Fibroblast of skin of left quadriceps (primary cell): Measurements from ENCODE around the gene CLIP1.
"Not testable (repeated sequence)": the region's sequence is repeated elsewhere in the genome, so short reads cannot be mapped to it uniquely, and the experiment has no call there.

Experiments used
- DNase-seq, 2 experiments: peaks; one replicate each; pipeline ENCODE4 v3.0.0-alpha.2; 2013; ENCODE audit warnings: low read depth in 2 of 2

The CLIP1 gene

DNA sequence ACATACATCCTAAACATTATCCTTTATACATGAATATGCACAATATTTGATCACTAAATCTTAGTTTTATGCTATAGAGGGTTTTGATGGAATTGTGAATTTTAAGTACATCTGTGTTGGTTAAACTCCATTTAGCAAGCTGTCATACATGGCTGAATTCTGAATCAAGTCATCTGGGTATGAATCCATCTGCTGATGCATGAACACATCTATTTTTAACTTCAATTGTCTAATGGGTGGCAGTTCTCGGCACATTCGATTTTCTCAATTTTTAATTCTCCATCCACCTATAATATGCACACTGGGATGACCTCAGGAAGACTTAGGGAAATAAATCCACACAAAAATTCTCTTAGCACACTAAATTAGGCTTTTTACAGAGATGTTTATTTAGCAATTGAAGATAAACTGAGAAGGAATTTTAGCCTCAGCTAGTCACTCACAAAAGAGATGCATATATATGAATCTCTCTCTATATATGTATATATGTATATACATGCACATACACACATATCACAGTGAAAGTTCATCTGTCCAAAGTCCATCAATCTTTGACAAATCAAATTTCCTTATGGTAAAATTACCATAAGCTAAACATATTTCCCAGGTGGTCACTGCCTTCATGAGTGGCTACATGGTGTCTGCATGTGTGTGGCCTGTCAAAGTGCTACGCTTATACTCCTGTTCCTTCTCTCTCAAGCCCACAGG is 111.7 kb downstream of the CLIP1 start:
- no peak for DNase-seq

DNA sequence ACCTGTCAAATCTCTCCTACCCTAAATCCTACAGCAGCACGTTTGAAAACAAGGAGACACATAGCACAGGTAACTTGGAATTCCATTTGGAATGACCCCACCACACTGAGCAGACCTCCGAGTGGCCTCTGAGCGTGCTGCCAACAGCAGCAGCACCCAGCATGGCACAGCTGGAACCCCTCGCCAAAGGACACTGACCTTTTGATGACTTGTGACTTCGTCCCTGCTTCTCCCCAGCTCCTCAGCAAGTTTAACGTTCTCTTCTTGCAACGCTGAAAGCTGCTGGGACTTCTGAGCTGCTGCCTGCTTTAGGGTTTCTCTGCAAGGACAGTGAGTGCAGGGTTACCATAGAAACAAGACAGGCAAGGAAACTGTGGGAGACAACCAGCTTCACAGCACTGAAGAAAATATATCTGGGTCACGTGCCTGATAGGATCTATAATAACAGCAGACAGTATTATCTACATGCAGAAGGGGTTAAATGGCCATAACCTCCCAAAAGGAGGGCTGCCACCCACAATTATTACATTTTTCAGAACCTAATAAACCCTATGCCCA is 112.8 kb downstream of the CLIP1 start:
- no peak for DNase-seq

DNA sequence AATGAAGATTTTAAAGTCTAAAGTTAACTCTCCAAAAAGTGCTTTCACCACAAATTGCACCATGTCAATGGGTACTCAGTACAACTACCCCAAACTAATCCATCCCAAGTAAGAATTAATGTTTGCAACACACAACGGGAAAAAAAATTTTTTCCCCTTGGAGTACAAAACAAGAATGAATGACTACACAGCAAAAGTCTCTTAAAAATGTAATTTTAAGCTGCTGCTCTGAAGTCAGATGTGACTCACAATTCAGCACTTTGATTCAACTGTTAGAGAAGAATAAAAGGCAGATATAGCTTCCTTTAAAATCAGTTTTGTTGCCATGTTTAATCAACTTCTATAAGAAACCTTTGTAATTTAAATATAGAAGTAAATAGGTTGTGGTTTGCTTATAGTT is 113.7 kb downstream of the CLIP1 start:
- no peak for DNase-seq

DNA sequence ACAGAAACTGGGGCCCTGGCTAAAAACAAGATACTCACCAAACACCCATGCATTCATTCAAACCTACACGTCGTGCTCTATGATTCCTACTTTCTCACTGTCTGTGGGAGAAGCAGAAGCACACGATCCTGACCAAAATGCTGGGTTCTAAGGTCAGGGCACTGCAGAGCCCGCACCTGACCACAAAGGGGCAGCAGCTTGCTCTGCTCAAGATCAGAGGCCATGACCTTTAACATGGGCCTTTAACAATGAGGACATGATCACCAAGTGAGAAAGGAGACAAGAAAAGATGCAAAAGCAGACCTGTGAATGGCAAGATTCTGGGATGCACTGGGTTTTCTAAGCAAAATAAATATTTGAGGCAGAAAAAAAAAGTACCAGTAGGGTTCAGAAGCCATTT is 116.1 kb downstream of the CLIP1 start:
- no peak for DNase-seq

DNA sequence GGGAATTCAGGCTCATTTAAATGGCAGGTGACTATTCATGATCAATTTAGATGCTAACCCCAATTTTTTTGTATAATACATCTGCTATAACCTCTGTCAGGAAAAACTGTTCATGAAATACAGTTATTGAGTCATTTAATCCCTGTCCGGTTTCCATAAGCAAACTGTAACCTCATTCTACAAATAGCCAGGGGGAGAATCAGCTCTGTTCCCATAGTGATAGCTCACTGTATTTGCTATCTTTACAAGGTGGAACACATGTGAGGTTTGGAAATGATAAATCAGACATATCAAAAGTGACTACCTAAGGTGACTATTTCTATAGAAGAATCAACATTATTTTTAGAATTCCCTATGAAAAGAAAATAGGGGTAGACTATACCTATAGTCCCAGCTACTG is 117.5 kb downstream of the CLIP1 start:
- no peak for DNase-seq

DNA sequence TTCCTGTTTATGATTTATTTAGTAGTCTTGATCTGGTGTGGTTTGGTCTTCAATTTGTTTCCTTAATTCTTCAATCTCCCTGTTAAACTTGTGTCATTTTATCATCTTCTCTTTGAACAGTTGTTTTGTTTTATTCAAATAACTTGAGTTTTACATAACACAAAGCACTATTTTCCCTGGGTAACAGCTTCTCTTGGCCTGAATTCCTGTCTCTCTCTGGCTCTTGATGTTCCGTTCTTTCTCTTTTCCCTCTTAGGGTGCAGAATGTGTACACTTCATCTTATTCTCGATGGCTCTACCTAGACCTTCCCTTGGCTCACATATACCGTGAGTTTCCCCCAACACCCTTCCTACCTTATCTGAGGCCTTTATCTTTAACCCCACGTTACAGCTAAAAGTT is 119.4 kb downstream of the CLIP1 start:
- DNase-seq: no peak

DNA sequence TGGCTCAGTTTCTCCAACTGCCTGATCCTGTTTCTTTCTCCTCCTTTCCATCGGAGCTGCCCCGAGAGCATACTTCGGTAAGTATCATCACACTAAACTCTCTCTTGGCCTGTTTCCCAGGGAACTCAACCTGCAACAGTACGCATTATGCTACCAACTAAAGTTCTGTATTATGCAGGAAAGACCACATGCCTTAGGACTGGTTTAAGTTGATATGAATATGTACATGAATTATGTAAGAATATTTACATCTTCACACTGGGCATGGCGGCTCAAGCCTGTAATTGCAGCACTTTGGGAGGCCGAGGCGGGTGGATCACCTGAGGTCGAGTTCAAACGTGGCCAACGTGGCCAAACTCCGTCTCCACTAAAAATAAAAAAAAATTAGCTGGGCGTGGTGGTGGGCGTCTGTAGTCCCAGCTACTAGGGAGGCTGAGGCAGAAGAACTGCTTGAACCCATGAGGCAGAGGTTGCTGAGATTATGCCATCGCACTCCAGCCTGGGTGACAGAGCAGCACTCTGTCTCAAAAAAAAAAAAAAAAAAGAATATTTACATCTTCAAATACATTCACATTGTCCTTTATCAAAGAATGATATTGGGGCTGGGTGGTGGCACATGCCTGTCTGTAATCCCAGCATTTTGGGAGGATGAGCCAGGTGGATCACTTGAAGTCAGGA is 124.3 kb downstream of the CLIP1 start:
- DNase-seq: no peak

DNA sequence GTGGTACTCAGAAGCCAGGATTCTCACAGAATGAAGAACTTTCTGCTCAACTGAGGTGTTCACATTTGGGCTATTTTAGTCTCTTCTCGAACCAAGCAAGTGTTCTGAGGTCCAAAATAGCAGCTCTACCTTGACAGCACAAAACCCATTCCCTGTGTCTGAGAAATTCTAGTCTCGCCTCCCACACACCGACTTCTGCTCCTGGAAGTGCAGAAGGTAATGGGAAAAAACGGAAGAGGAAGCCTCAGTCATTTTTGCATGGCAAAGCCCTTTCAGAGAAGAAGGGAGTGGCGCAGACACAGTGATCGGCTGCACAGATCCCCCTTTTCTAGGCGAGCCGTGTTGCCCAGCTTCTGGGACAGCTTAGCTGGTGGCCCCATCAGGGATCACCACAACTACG is 125.0 kb downstream of the CLIP1 start:
- no peak for DNase-seq

DNA sequence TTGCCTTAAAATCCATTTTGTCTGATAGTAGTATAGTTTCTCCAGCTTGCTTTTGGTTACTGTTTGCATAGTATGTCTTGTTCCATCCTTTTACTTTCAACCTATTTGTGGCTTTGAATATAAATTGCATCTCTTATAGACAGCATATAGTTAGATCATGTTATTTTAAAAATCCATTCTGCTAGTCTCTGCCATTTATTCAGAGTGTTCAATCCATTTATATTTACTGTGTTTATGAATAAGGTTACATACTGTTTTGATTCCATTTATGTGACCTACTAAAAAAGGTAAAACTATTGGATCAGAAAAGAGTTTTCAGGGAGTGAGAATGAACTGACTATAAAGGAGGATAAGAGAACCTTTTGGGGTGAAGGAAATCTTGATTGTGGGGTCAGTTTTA is 126.6 kb downstream of the CLIP1 start:
- no peak for DNase-seq

DNA sequence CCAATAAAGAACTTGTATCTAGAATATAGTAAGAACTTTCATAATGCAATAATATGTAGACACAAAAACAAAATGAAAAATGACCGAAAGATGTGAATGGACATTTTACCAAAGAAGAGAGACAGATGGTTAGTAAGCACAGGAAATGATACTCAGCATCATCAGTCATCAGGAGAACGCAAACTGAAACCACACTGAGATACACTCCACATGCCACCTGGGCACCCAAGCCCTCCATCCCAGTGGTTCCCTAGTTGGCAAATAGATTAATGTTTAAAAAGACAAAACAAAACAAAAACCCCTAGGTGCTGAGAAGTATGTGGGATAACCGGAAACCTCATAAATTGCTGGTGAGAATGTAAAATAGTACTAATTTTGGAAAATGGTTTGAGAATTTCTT is 129.4 kb downstream of the CLIP1 start:
- no peak for DNase-seq

DNA sequence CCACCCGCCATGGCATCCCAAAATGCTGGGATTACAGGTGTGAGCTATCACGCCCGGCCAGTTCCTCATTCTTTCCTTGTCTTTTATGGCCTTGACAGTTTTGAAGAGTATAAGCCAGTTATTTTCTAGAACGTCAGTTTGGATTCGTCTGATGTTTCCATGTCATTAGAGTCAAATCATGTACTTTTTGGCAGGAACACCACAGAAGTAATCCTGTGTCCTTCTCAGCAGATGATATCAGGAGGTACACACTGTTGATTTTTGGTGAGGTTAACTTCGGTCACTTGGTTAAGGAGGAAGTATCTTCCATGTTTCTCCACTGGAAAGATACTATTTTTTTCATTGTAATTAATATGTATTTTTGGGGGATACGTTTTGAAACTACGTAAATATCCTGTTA is 131.0 kb downstream of the CLIP1 start:
- no peak for DNase-seq

DNA sequence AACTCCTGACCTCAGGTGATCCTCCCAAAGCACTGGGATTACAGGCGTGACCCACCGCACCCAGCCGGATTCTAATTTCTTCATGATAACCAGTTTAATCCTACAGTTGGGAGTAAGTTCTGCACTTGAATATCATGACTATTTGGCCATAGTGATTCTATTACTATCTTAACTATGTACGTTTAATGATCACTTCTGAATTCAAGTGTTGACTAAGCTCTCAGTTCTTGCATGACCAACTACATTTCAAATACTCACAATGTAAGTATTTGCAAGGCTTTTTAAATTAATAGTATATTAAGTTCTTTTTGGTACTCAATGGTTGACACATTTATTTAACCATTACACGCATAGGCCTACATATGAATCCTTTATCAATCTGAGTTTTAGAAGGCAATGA is 138.8 kb downstream of the CLIP1 start:
- DNase-seq: no peak

DNA sequence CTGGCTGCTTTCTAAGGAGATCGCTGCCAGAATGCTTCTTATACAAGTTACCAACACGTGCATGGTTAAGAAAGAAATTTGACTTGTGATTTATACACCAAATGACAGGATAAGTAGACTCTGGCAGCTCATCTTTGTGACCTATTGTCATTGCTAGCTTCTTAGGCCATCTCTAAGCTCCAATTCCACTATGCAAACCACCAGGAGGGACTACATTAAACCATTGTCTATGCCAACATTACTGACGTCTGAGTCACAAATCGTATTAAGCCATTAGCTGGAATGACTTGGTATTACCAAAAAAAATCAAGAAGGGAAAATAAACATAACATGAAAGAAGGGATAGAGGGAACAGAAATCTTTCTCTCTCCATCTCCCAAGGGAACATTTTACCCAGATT is 140.4 kb downstream of the CLIP1 start:
- peak; percentile 57 to 59 for DNase-seq

DNA sequence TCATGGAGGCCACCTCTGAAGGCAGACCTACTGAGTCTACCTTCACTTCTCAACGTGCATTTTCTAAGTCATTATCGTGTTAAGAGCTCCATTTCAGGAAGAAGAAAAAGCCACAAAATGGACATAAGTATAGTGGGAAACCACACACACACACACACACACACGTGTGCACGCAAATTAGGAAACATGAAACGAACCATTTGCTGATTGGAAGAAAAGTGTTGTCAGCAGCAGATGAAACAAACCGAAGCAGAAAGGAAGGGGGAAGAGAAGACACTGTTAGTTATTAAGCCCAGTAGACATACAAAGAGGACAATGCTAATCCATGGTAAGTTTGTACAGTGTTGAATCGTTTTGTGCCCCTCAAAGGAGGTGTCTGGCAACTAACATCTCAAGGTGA is 146.2 kb downstream of the CLIP1 start:
- no peak for DNase-seq

DNA sequence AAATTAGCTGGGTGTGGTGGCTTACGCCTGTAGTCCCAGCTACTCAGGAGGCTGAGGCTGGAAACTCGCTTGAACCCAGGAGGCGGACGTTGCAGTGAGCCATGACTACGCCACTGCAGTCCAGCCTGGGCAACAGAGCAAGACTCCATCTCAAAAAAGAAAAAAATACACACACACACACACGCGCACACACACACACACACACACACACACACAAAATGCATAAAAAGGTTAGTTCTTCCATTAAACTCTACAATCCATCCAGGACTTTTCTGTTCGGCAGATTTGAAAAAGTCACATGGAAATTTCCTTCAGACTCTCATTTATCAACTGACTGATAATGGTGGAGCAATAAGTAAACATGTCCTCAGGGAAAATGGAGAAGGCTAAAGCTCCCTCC is 147.0 kb downstream of the CLIP1 start:
- no peak for DNase-seq

DNA sequence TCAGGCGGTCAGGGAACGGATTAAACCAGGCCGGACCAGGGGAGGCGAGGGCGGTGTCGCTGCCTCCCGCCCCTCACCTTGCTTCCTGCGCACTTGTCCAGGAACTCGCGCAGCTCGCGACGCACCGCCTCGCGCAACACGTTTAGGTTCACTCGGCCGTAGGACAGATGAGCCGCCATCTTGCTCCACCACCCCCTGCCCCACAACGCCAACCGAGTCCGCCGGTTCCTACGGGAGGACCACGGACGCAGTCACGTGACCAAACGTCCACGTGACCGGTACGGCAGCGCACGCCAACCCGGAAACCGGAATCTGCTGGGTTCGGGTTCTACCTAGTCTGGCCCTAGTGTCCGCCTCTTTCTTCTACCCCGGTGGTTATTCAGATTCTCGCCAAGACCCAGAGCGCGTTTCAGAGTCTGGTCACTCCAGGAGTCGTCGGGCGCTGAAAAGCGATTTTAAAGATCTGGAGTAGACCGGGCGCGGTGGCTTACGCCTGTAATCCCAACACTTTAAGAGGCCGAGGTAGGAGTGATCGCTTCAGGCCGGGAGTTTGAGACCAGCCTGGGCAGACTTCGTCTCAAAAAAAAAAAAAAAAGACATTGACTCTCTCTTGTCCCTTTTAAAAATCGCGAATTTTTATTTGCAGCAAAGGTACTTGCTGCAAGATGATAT is 156.1 kb downstream of the CLIP1 start, which contains the start of gene VPS33A:
VPS33A (minus strand) TSS at position 265 of the 672 bp plus-strand sequence; CDS start at position 179, 86 bp downstream.
- DNase-seq: peak; percentile 95 to 96

DNA sequence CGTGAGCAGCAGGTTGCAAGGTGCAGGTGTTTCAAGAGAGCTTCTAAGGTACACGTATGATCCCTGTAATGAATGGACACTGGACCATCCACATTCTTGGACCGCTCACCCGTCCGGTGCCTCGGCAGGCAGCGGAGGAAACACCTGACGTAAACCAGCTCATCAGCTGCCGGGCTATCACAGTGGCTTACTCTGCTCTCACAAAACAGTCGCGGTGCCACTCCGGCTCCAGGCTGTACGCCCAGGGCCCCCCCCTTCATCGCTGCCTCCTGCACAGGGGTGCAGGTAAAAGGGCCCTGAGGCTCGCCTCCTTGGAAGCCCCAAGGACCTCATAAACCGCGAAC is 156.6 kb downstream of the CLIP1 start:
- no peak for DNase-seq

DNA sequence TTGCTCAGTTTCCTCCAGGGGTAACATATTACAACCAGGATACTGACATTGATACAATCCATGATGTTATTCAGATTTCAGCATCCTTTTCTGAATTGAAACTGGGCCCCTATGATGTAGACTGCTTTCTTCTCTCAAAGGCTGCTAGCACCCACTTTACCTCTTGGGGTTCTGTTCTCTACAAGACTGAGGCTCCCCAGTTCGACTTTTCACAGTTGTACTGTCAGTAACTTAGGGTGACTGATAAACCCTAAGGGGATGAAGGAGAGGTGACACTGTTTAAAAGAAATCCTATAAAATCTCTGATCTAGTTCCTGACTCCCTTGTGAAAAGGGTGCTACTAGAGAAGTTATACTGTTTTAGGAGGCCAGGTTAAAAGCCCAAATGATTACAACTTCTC is 157.0 kb downstream of the CLIP1 start:
- DNase-seq: no peak

DNA sequence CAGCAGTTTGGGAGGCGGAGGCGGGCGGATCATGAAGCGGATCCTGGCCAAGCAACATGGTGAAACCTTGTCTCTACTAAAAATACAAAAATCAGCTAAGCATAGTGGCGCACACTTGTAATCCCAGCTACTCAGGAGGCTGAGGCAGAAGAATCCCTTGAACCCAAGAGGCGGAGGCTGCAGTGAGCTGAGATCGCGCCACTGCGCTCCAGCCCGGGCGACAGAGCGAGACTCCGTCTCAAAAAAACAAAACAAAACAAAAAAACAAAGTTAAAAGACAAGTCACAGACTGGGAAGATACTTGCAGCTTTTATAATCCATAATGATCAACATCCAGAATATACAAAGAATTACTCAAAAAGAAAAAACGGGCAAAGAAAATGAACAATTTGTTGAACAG is 161.7 kb downstream of the CLIP1 start:
- not testable (repeated sequence) for DNase-seq

DNA sequence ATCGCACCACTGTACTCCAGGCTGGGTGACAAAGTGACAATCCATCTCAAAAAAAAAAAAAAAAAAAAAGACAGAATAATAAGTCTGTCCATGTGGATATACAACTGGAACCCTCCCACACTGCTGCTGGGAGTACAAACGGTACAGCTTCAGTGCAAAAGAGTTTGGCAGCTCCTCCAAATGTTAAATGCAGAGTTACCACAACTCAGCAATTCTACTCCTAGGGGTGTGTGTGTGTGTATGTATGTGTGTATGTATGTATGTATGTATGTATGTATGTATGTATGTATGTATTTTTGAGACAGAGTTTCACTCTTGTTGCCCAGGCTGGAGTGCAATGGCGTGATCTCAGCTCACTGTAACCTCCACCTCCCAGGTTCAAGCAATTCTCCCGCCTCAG is 163.5 kb downstream of the CLIP1 start:
- not testable (repeated sequence) for DNase-seq

DNA sequence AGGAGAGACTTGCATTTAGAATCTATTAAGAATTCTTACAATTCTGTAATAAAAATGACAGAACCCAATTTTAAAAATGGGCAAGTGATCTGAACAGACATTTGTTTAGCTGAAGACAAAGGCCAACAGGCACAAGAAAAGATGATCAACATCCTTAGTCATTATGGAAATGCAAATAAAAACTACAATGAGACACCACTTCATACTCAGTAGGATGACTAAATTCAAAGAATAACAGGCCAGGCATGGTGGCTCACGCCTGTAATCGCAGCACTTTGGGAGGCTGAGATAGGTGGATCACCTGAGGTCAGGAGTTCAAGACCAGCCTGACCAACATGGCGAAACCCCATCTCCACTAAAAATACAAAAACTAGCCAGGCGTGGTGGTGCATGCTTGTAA is 164.0 kb downstream of the CLIP1 start:
- DNase-seq: not testable (repeated sequence)

DNA sequence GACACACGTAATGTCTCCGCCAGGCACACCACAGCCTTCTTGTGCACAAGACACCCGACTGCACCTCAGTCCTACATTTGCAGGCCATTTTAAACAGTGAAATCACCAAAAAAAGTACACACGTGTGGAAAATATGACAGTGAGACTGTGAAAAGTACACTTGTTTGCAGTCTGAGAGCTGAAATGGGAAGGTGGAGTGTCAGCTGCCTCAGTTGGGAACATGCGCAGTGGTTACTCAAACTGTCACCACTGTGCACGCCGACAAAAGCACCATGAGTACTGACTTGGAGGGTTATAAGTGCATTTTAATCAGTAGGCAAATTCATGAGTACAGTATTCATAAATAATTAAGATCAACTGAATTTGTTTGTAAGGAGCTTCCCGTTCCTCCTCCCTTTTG is 171.9 kb downstream of the CLIP1 start:
- no peak for DNase-seq

DNA sequence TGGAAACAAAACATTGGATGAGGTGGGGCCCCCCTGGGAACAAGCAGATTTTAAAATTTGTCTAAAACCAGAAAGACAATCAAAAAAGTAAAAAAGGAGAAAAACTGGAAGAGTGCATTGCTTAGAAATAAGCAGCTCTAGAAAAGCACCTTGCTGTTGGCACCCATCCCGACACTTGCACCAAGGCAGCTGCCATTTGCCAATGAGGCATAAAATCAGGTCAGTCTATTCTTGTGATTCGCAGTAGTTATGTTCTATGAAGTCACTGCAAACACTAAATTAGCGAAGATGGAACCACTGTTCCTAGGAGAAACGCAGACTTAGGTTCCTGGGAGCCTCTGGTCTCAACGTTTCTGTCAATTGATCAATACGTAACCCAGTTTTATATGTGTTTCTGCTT is 172.4 kb downstream of the CLIP1 start:
- no peak for DNase-seq
